Measurements from ENCODE around the gene BTBD19.

- TF ChIP-seq POLR2A (conservative IDR thresholded peaks at IDR 0.05) (no peak; the same call in 1 of the 2 replicates), ELK1 (CRISPR knock-in tag; IDR thresholded peaks at IDR 0.05) (no peak), ERF (CRISPR knock-in tag; IDR thresholded peaks at IDR 0.05) (no peak), E2F4 (CRISPR knock-in tag; IDR thresholded peaks at IDR 0.05; ENCODE audit: low read depth) (no peak), AFF4 (CRISPR knock-in tag; IDR thresholded peaks at IDR 0.05) (no peak), SMAD2 (IDR thresholded peaks at IDR 0.05; ENCODE audit: low read depth, low read length) (no peak), EHMT2 (IDR thresholded peaks at IDR 0.05) (no peak), ZNF174 (CRISPR knock-in tag; IDR thresholded peaks at IDR 0.05) (no peak), SMARCB1 (IDR thresholded peaks at IDR 0.05; ENCODE audit: insufficient read length, low read depth) (no peak)
- TF ChIP-seq, protein P1, sequence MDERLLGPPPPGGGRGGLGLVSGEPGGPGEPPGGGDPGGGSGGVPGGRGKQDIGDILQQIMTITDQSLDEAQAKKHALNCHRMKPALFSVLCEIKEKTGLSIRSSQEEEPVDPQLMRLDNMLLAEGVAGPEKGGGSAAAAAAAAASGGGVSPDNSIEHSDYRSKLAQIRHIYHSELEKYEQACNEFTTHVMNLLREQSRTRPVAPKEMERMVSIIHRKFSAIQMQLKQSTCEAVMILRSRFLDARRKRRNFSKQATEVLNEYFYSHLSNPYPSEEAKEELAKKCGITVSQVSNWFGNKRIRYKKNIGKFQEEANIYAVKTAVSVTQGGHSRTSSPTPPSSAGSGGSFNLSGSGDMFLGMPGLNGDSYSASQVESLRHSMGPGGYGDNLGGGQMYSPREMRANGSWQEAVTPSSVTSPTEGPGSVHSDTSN (CRISPR knock-in tag; IDR thresholded peaks at IDR 0.05; ENCODE audit: low read depth): no peak
- TF ChIP-seq, protein P1 (tag; conservative IDR thresholded peaks at IDR 0.05; ENCODE audit: low read depth): no peak
These were observed 5.3 kb upstream of the BTBD19 start for GRCh38 chr1:44803062-44803311.

Data from K562 (cell line).